GM12878 (cell line): ENCODE data around the gene PHKB. TPM values are rescaled to one million over a fixed set of nuclear protein-coding genes. Genes with fewer than 3 reads are reported as not detected.

Experiments
- ATAC-seq: fragments of 200-7000 bp; cut with Tn5 transposase; 3 replicates; pipeline ENCODE4 v1.9.1; 2020; ENCODE audit warnings: mild to moderate bottlenecking, moderate library complexity
- BruUV-seq: library from RNA; stranded (reverse); fragments of 400-500 nt; replicated peaks from 2 replicates; lab custom pipeline; 2021; lab: Mats Ljungman, UMichigan
- CTCF ChIA-PET: fragments of 300-600 bp; sonication (Branson Sonifier 250); formaldehyde crosslinking; extraction: SDS; loops from one replicate; lab custom pipeline; 2021; ENCODE audit warnings: inconsistent platforms; lab: Yijun Ruan, JAX
- POLR2A ChIA-PET: fragments of 350-600 bp; formaldehyde crosslinking; extraction: SDS; loops from one replicate; lab custom pipeline; 2021; ENCODE audit warnings: inconsistent platforms; lab: Charles Lee
- RAD21 ChIA-PET: fragments of 300-600 bp; sonication (Branson Sonifier 250); formaldehyde crosslinking; loops from one replicate; lab custom pipeline; 2023; ENCODE audit warnings: antibody characterized with exemption; ENCODE audit not compliant: unreplicated experiment; lab: Charles Lee
- SMC1A ChIA-PET: fragments of 300-600 bp; sonication (Branson Sonifier 250); formaldehyde crosslinking; loops from one replicate; lab custom pipeline; 2023; ENCODE audit not compliant: unreplicated experiment, uncharacterized antibody; lab: Charles Lee
- DNase-seq: peaks from one replicate; pipeline ENCODE4 v3.0.0-alpha.2; 2011; ENCODE audit warnings: low read depth, low spot score
- FAIRE-seq: peaks from 3 replicates; lab custom pipeline; 2011; peaks lifted over from hg19 to GRCh38; lab: Jason Lieb, UNC
- H2AFZ ChIP-seq: 2 replicates; pipeline ENCODE4 v1.6.0; 2011; ENCODE audit warnings: low read depth, low read length, control low read depth; ENCODE audit not compliant: control insufficient read depth
- H3K27ac ChIP-seq: 2 replicates; pipeline ENCODE4 v1.5.1; 2011; ENCODE audit warnings: control low read depth; ENCODE audit not compliant: control insufficient read depth, insufficient read depth
- H3K27me3 ChIP-seq, 2 experiments: replicated peaks in 1 of 2; 2 replicates each; pipeline versions ENCODE4 v1.6.0 to v1.6.1; 2011; ENCODE audit warnings: low read length in 1 of 2; ENCODE audit not compliant: control insufficient read depth in 2 of 2, insufficient read depth in 2 of 2
- H3K36me3 ChIP-seq, 2 experiments: 2 replicates each; pipeline ENCODE4 v1.5.1; 2011; ENCODE audit warnings: low read length in 1 of 2; ENCODE audit not compliant: control insufficient read depth in 2 of 2, insufficient read depth in 2 of 2
- H3K4me1 ChIP-seq: 2 replicates; pipeline ENCODE4 v1.6.1; 2011; ENCODE audit warnings: mild to moderate bottlenecking, low read length, moderate library complexity, mixed read lengths; ENCODE audit not compliant: control insufficient read depth, insufficient read depth
- H3K4me2 ChIP-seq: 2 replicates; pipeline ENCODE4 v1.6.0; 2011; ENCODE audit warnings: control low read depth; ENCODE audit not compliant: control insufficient read depth, insufficient read depth
- H3K4me3 ChIP-seq: fragments of 200-600 bp; sonication (generic); 2 replicates; pipeline ENCODE4 v1.5.1; 2016
- H3K79me2 ChIP-seq: 2 replicates; pipeline ENCODE4 v1.6.0; 2011; ENCODE audit warnings: low read length; ENCODE audit not compliant: control insufficient read depth, insufficient read depth
- H3K9ac ChIP-seq: 2 replicates; pipeline ENCODE4 v1.8.0; 2011; ENCODE audit warnings: low read length, control low read depth, mixed read lengths; ENCODE audit not compliant: control insufficient read depth, insufficient read depth
- H3K9me3 ChIP-seq: replicated peaks from 3 replicates; pipeline ENCODE4 v1.5.1; 2011; ENCODE audit warnings: mild to moderate bottlenecking, low read length; ENCODE audit not compliant: control insufficient read depth, insufficient read depth
- H4K20me1 ChIP-seq: 2 replicates; pipeline ENCODE4 v1.6.0; 2011; ENCODE audit not compliant: control insufficient read depth, insufficient read depth
- BHLHE40 ChIP-seq, 2 experiments: fragments of 450-650 bp in 1 of 2; IDR thresholded peaks; 2 replicates each; pipeline ENCODE4 v1.6.1; 2011 to 2017; ENCODE audit warnings: low read depth in 2 of 2, borderline replicate concordance in 1 of 2, improper control_type of control experiment in 1 of 2, low read length in 1 of 2, mild to moderate bottlenecking in 1 of 2
- CHD1 ChIP-seq: IDR thresholded peaks from 2 replicates; pipeline ENCODE4 v1.6.1; 2012; ENCODE audit warnings: low read depth, low read length, improper control_type of control experiment
- EGR1 ChIP-seq, 2 experiments: IDR thresholded peaks; 1 replicate in 1 of 2; 2 replicates in 1 of 2; pipeline ENCODE4 v1.6.1; 2011 to 2012; ENCODE audit warnings: low read depth in 2 of 2, low read length in 2 of 2, borderline replicate concordance in 1 of 2, mild to moderate bottlenecking in 1 of 2, moderate library complexity in 1 of 2
- FOS ChIP-seq: IDR thresholded peaks from 3 replicates; pipeline ENCODE4 v1.6.1; 2011; ENCODE audit warnings: borderline replicate concordance; ENCODE audit not compliant: insufficient read length; ENCODE audit errors: extremely low read depth
- HCFC1 ChIP-seq: fragments of 150-350 bp; IDR thresholded peaks from 2 replicates; pipeline ENCODE4 v1.6.1; 2014; ENCODE audit warnings: low read length
- HDGF ChIP-seq: fragments of 450-650 bp; IDR thresholded peaks from 2 replicates; pipeline ENCODE4 v1.6.1; 2016; ENCODE audit warnings: antibody characterized with exemption
- IRF5 ChIP-seq: fragments of 450-650 bp; IDR thresholded peaks from 2 replicates; pipeline ENCODE4 v1.6.1; 2017; ENCODE audit warnings: borderline replicate concordance
- JUND ChIP-seq: IDR thresholded peaks from 2 replicates; pipeline ENCODE4 v1.6.1; 2012; ENCODE audit warnings: low read depth, mild to moderate bottlenecking, low read length, improper control_type of control experiment, moderate library complexity
- POLR2A ChIP-seq: IDR thresholded peaks from 2 replicates; pipeline ENCODE4 v1.6.1; 2011; ENCODE audit warnings: low read depth, mild to moderate bottlenecking, low read length
- POLR2AphosphoS2 ChIP-seq: IDR thresholded peaks from 2 replicates; pipeline ENCODE4 v1.6.1; 2011; ENCODE audit warnings: low read depth, mild to moderate bottlenecking, low read length, improper control_type of control experiment, moderate library complexity
- TAF1 ChIP-seq: IDR thresholded peaks from 2 replicates; pipeline ENCODE4 v1.6.1; 2011; ENCODE audit warnings: mild to moderate bottlenecking, low read depth, low read length, borderline replicate concordance
- TCF3 ChIP-seq: IDR thresholded peaks from 2 replicates; pipeline ENCODE4 v1.6.1; 2012; ENCODE audit warnings: low read depth, mild to moderate bottlenecking, low read length, borderline replicate concordance; ENCODE audit not compliant: insufficient read depth
- USF2 ChIP-seq: IDR thresholded peaks from 2 replicates; pipeline ENCODE4 v1.6.1; 2011; ENCODE audit warnings: low read depth, low read length, improper control_type of control experiment, borderline replicate concordance
- ZBED1 ChIP-seq: IDR thresholded peaks from 2 replicates; pipeline ENCODE4 v1.6.1; 2016; ENCODE audit warnings: borderline replicate concordance
- ZNF207 ChIP-seq: fragments of 450-650 bp; IDR thresholded peaks from 2 replicates; pipeline ENCODE4 v1.6.1; 2014; ENCODE audit warnings: antibody characterized with exemption, mild to moderate bottlenecking, borderline replicate concordance
- ZNF217 ChIP-seq: fragments of 450-650 bp; IDR thresholded peaks from 2 replicates; pipeline ENCODE4 v1.6.1; 2017; ENCODE audit warnings: antibody characterized with exemption, mild to moderate bottlenecking
- ZNF592 ChIP-seq: fragments of 450-650 bp; IDR thresholded peaks from 2 replicates; pipeline ENCODE4 v1.6.1; 2017; ENCODE audit warnings: mild to moderate bottlenecking, moderate library complexity
- WGBS: methylation state at CpG from one replicate; pipeline ENCODE4 v1.1.6; 2016; ENCODE audit warnings: low lambda C conversion rate; ENCODE audit not compliant: insufficient replicate concordance, insufficient coverage; ENCODE audit errors: missing lambda C conversion rate; 5-methylcytosine and 5-hydroxymethylcytosine counted together
- in situ Hi-C: fragments of 300-500 bp; cut with MboI; formaldehyde crosslinking; loops from 9 replicates; pipeline ENCODE4 v1.14.3; 2018; ENCODE audit warnings: mixed read lengths
- intact Hi-C: fragments of 100-400 bp; cut with micrococcal nuclease; formaldehyde crosslinking; loops from one replicate; pipeline ENCODE4 v1.14.2; 2022; ENCODE audit not compliant: unreplicated experiment
- polyA plus RNA-seq, 11 experiments: library from polyadenylated mRNA; depleted of rRNA in 4 of 11; unstranded in 6 of 11; stranded (reverse) in 5 of 11; fragments of >200 nt; fragmentation: Nextera tagmentation in 4 of 11; fragmentation: Illumina TruSeq in 1 of 11; extraction: Ambion mirVana in 4 of 11; extraction: Trizol in 1 of 11; gene quantifications; 1 replicate in 1 of 11; 2 replicates in 10 of 11; pipeline versions ENCODE4 v1.2.1 to v1.2.3, GENCODE V29; 2011 to 2016; ENCODE audit warnings: inconsistent platforms in 2 of 11, missing spikeins in 2 of 11, low read depth in 1 of 11
- total RNA-seq, 4 experiments: library from RNA; depleted of rRNA in 3 of 4; stranded (reverse); fragments of >200 nt in 3 of 4; fragmentation: Illumina TruSeq in 1 of 4; extraction: Trizol in 1 of 4; gene quantifications; 2 replicates each; pipeline versions ENCODE4 v1.2.1 to v1.2.3, GENCODE V29; 2013 to 2021

The PHKB gene
- total and polyA plus RNA-seq, 10 of the 15 experiments (the other 5 are each of a cell fraction or from before 2014, with no cell fraction given) = 14.2 to 65.6 (median 37.0) TPM

GRCh38 chr16:47697826-47698225 is 236.7 kb downstream of the PHKB start (continued):
- no peak for TF ChIP-seq FOS
- no peak for TF ChIP-seq POLR2AphosphoS2
- TF ChIP-seq JUND = no peak
- TF ChIP-seq HDGF = no peak
- no peak for TF ChIP-seq POLR2A
- TF ChIP-seq HCFC1 = no peak
- no peak for TF ChIP-seq EGR1 (IDR thresholded peaks at IDR 0.05; ENCODE audit: borderline replicate concordance in 1 of 2, low read depth in 2 of 2, low read length in 2 of 2)
- TF ChIP-seq BHLHE40 (IDR thresholded peaks at IDR 0.05; ENCODE audit: borderline replicate concordance in 1 of 2, low read depth in 2 of 2, low read length in 1 of 2) = no peak

GRCh38 chr16:47699106-47699505 is 238.0 kb downstream of the PHKB start:
- H3K27ac ChIP-seq = no peak overlapping the region
- RAD21 ChIA-PET = no interaction called here
- SMC1A ChIA-PET = interaction anchor here (0.7 to 1.1 kb wide), 2 partner anchors 10 to 175 kb away, joined by 3 read pairs; no protein-coding TSS in a partner anchor
- H3K36me3 ChIP-seq = peaks cover 2 to 10% of the 10 kb centered on the region in 2 experiments
- H2AFZ ChIP-seq = no peak overlapping the region
- no peak for FAIRE-seq
- H3K4me1 ChIP-seq = no peaks in the 10 kb centered on the region
- in situ Hi-C loops (no loop called here), intact Hi-C loops (no loop called here)
- CTCF ChIA-PET = interaction anchor here (0.5 to 0.6 kb wide), 2 partner anchors 193 to 1077 kb away, joined by 3 to 4 read pairs; no protein-coding TSS in a partner anchor
- H3K4me3 ChIP-seq = no peak overlapping the region
- WGBS = 90% methylated on average over 5 of the region's 5 CpGs
- H3K9me3 ChIP-seq = no peaks in the 10 kb centered on the region
- no peak for TF ChIP-seq ZNF217
- no peak for TF ChIP-seq TCF3
- TF ChIP-seq CHD1 = no peak
- TF ChIP-seq POLR2AphosphoS2 = no peak
- no peak for TF ChIP-seq TAF1
- TF ChIP-seq IRF5 = no peak
- TF ChIP-seq USF2 = no peak
- no peak for TF ChIP-seq ZNF207
- no peak for TF ChIP-seq ZBED1
- TF ChIP-seq ZNF592 = no peak
- H4K20me1 ChIP-seq = no peaks in the 10 kb centered on the region
- BruUV-seq = no TSS peak
- POLR2A ChIA-PET = no interaction called here
- H3K79me2 ChIP-seq = no peaks in the 10 kb centered on the region
- DNase-seq = no peak
- no peak for ATAC-seq
- H3K27me3 ChIP-seq = no peaks in the 10 kb centered on the region
- no peak overlapping the region for H3K4me2 ChIP-seq
- no peak overlapping the region for H3K9ac ChIP-seq
